HepG2 (cell line): ENCODE results near the gene PSMB2. TPM values are rescaled to one million over a fixed set of nuclear protein-coding genes. Genes with fewer than 3 reads are reported as not detected.

Source experiments
- CBX5 ChIP-seq: sonication (generic); formaldehyde crosslinking; IDR thresholded peaks from 2 replicates; pipeline ENCODE4 v1.4.0; 2020; ENCODE audit warnings: missing genetic modification reagents, borderline replicate concordance
- CEBPZ ChIP-seq: IDR thresholded peaks from 2 replicates; pipeline ENCODE4 v1.6.1; 2012; ENCODE audit warnings: low read length, improper control_type of control experiment
- CREM ChIP-seq, 2 experiments: sonication (generic) in 1 of 2; formaldehyde crosslinking in 1 of 2; IDR thresholded peaks; 2 replicates each; pipeline versions ENCODE4 v1.4.0 to v1.6.1; 2016 to 2020; ENCODE audit warnings: antibody characterized with exemption in 1 of 2, mild to moderate bottlenecking in 1 of 2, missing genetic modification reagents in 1 of 2
- PCBP1 ChIP-seq: fragments of 200-400 bp; formaldehyde crosslinking; IDR thresholded peaks from 2 replicates; pipeline ENCODE4 v1.6.1; 2017; ENCODE audit warnings: mild to moderate bottlenecking, low read depth, low read length, borderline replicate concordance
- PTBP1 ChIP-seq: fragments of 200-400 bp; formaldehyde crosslinking; IDR thresholded peaks from 2 replicates; pipeline ENCODE4 v1.6.1; 2018; ENCODE audit warnings: low read length, low read depth; ENCODE audit not compliant: poor library complexity, severe bottlenecking
- SP4 ChIP-seq: sonication (generic); formaldehyde crosslinking; IDR thresholded peaks from 2 replicates; pipeline ENCODE4 v1.8.1; 2023; ENCODE audit warnings: mild to moderate bottlenecking, missing genetic modification reagents
- ZBTB42 ChIP-seq: sonication (generic); formaldehyde crosslinking; IDR thresholded peaks from 2 replicates; pipeline ENCODE4 v1.5.0; 2020; ENCODE audit warnings: mild to moderate bottlenecking, missing genetic modification reagents
- ZNF772 ChIP-seq: sonication (generic); formaldehyde crosslinking; IDR thresholded peaks from 2 replicates; pipeline ENCODE4 v1.5.0; 2020; ENCODE audit warnings: mild to moderate bottlenecking, missing genetic modification reagents
- polyA plus RNA-seq, 8 experiments: library from polyadenylated mRNA; depleted of rRNA in 3 of 8; stranded (reverse) in 7 of 8; unstranded in 1 of 8; fragments of >200 nt; fragmentation: Illumina TruSeq in 4 of 8; extraction: Trizol in 4 of 8; gene quantifications; 2 replicates each; pipeline versions ENCODE4 v1.2.1 to v1.2.3, GENCODE V29; 2011 to 2016; ENCODE audit warnings: low read depth in 4 of 8, missing spikeins in 1 of 8, mixed read lengths in 1 of 8; ENCODE audit not compliant: insufficient read depth in 1 of 8
- total RNA-seq, 5 experiments: library from RNA; depleted of rRNA; stranded (reverse); fragments of >200 nt; fragmentation: Illumina TruSeq; extraction: Trizol; gene quantifications; 2 replicates each; pipeline ENCODE4 v1.2.3, GENCODE V29; 2016; ENCODE audit warnings: low read depth in 1 of 5
- TF ChIP-seq, protein P1 (sequence below): sonication (generic); formaldehyde crosslinking; IDR thresholded peaks from 2 replicates; pipeline ENCODE4 v1.5.1; 2020; ENCODE audit warnings: missing genetic modification reagents, mild to moderate bottlenecking, borderline replicate concordance

The PSMB2 gene
- total and polyA plus RNA-seq, 2 of the 13 experiments (the other 11 are each of a cell fraction or from before 2014, with no cell fraction given) = 60.6 to 62.2 TPM

- TF ChIP-seq CEBPZ (no peak), ZNF772 (CRISPR knock-in tag) (no peak), PTBP1 (no peak), CBX5 (CRISPR knock-in tag) (no peak), SP4 (CRISPR knock-in tag) (no peak), ZBTB42 (CRISPR knock-in tag) (no peak), PCBP1 (no peak), CREM (IDR thresholded peaks at IDR 0.05) (no peak), CREM (CRISPR knock-in tag; IDR thresholded peaks at IDR 0.05) (no peak)
- TF ChIP-seq, protein P1, sequence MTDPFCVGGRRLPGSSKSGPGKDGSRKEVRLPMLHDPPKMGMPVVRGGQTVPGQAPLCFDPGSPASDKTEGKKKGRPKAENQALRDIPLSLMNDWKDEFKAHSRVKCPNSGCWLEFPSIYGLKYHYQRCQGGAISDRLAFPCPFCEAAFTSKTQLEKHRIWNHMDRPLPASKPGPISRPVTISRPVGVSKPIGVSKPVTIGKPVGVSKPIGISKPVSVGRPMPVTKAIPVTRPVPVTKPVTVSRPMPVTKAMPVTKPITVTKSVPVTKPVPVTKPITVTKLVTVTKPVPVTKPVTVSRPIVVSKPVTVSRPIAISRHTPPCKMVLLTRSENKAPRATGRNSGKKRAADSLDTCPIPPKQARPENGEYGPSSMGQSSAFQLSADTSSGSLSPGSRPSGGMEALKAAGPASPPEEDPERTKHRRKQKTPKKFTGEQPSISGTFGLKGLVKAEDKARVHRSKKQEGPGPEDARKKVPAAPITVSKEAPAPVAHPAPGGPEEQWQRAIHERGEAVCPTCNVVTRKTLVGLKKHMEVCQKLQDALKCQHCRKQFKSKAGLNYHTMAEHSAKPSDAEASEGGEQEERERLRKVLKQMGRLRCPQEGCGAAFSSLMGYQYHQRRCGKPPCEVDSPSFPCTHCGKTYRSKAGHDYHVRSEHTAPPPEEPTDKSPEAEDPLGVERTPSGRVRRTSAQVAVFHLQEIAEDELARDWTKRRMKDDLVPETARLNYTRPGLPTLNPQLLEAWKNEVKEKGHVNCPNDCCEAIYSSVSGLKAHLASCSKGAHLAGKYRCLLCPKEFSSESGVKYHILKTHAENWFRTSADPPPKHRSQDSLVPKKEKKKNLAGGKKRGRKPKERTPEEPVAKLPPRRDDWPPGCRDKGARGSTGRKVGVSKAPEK (CRISPR knock-in tag) = no peak
Measured at GRCh38 chr1:35672116-35672515, 30.8 kb upstream of the PSMB2 start (continued).
